Epidermal melanocyte (primary cell): ENCODE data around the gene RAB1B.
"Not testable (repeated sequence)": the region's sequence is repeated elsewhere in the genome, so short reads cannot be mapped to it uniquely, and the experiment has no call there.

ENCODE experiments used
- DNase-seq: peaks from one replicate; pipeline ENCODE4 v3.0.0; 2011; ENCODE audit warnings: low spot score; ENCODE audit not compliant: insufficient read length

The RAB1B gene

DNA sequence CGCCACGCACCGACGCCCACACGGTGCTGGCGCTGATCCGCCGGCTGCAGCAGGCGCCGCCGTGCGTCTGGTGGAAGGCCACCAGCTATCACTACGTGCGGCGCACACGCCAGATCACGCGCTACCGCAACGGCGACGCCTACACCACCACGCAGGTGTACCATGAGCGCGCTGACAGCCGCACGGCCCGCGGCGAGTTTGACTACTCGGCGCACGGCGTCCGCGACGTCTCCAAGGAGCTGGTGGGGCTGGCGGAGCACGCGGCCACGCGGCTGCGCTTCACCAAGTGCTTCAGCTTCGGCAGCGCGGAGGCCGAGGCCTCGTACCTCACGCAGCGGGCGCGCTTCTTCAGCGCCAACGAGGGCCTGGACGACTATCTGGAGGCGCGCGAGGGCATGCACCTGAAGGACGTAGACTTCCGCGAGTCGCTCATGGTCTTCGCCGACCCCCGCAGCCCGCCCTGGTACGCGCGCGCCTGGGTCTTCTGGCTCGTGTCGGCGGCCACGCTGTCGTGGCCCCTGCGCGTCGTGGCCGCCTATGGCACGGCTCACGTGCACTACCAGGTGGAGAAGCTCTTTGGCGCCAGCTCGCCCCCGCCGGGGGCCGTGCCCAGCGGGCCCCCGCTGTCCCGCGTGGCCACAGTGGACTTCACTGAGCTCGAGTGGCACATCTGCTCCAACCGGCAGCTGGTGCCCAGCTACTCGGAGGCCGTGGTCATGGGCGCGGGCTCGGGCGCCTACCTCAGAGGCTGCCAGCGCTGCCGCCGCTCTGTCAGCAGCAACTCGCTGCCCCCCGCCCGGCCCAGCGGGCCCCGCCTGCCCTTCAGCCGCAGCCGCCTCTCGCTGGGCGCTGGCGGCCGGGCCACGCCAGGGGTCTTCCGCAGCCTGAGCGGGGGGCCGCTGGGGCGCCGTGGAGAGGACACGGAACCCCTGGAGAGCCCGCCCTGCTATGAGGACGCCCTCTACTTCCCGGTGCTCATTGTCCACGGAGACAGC, 26.5 kb downstream of the RAB1B start:
- no peak for DNase-seq

DNA sequence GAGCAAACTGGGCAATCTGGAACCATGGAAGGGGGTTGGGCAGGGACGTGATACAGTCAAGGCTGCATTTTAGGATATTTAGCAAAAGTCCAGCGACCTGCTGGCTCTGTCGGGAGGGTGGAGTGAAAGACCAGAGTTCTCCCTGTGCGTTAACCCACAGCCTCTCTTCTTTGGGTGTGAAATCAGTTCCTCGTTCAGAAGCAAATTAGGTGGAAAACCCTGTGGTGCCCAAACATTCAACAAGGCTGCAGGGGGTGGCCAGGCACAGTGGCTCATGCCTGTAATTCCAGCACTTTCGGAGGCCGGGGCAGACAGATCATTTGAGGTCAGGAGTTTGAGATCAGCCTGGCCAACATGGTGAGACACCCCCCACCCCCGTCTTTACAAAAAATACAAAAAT, 29.2 kb downstream of the RAB1B start:
- no peak for DNase-seq

DNA sequence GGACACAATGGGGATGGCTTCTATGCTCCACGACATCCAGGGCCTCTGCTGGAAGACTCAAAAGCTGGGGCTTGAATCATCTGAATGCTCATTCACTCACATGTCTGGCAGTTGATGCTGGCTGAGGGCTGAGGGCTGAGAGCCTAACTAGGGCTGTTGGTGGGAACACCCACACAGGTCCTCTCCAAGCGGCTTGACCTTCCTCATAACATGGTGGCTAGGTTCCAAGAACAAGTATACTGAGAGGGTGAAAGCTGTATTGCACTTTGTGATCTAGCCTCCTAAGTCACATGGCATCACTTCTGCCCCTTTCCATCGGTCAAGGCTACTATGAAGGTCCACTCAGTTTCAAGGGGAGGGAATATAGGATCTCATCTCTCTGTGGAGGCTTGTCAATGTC, 30.7 kb downstream of the RAB1B start:
- DNase-seq, result no peak

DNA sequence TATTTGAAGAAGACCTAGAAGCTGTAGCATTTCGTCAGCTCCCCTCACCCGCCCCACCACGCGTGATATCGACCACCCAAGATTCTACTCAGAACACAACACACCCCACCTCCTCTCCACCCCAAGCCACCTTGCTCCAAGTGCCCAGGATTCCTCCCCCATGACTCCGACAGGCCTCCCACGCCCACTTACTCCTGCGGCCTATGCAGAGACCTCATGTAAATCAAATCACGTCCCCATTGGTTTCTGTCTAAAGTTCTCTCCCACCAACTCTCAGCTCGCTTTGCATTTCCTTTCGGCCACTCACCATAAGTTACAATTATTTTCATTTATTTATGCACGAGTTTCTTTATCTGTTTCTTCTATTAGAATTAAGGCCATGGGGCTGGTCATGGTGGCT, 34.2 kb downstream of the RAB1B start:
- no peak for DNase-seq

DNA sequence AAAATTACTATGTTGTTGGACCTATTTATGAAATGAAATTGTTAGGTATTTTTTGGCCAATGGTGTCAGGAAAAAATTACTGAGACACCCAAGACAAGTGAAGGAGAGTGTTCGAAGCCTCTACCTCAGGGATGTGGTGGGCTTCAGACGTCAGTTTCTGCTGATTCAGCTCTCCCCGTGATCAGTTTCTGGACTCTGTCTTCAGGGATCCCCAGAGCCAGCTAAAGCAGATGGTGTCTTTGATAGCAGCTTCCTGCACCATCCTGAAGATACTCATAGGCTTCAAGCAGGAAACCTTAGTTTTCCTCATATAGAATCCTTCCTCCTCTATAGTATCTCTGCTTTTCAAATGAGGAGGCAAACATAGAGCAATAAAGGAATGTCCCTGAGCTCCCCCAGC, 41.0 kb downstream of the RAB1B start:
- no peak for DNase-seq

DNA sequence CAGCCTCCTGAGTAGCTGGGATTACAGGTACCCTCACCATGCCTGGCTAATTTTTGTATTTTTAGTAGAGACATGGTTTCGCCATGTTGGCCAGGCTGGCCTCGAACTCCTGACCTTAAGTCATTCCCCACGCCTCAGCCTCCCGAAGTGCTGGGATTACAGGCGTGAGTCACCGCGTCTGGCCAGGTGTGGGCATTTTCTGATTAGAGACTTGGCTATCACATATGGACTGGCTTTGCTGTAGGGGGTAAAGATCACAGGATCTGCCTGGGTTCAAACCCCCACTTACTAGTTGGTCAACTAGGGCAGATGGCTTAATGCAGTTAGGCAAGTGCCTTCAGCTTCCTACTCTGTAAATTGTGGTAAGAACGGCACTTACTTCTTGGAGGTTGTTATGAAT, 41.9 kb downstream of the RAB1B start:
- no peak for DNase-seq

DNA sequence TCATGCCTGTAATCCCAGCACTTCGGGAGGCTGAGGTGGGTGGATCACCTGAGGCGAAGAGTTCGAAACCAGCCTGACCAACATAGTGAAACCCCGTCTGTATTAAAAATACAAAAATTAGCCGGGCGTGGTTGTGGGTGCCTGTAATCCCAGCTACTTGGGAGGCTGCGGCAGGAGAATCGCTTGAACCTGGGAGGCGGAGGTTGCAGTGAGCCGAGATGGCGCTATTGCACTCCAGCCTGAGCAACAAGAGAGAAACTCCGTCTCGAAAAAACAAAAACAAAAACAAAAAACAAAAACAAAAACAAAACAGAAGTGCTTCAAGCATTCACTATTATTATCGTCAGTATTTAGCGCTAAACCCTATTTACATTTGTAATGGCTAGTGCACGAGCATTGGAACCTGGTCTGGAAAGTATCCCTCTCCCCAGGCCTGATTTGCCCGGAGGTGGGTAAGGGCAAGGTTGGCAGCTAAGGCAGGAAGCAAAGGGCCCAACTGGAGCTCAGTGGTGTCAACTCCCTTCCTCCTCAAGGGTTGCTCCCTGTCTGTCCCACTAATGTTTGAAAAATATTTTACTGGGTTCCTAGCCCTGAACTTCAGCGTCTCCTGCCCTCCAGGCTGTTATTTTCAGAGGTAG, 42.5 kb downstream of the RAB1B start:
- not testable (repeated sequence) for DNase-seq

DNA sequence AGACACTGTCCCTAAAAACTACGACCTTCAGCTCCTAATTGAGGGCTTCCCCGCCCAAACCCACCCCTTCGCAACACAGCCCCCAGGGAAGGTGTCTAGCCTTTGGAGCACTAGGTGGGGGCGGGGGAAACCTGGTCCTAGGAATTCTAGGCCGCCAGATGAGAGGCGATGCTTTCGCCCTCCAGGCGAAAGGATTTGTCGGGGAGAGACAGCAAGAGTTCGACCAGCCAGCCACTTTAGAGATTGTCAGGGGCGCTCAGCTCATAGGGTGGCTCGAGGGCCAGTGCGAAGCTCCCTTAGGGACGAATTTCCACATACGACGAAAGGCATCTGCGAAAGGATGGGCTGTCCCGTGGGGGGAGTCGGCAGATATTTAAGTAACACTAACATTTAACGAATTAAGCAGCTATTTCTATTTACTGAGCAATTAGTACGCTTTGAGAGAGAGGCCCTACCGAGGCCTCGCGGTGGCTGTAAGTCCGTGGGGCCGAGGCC, 43.1 kb downstream of the RAB1B start:
- no peak for DNase-seq

DNA sequence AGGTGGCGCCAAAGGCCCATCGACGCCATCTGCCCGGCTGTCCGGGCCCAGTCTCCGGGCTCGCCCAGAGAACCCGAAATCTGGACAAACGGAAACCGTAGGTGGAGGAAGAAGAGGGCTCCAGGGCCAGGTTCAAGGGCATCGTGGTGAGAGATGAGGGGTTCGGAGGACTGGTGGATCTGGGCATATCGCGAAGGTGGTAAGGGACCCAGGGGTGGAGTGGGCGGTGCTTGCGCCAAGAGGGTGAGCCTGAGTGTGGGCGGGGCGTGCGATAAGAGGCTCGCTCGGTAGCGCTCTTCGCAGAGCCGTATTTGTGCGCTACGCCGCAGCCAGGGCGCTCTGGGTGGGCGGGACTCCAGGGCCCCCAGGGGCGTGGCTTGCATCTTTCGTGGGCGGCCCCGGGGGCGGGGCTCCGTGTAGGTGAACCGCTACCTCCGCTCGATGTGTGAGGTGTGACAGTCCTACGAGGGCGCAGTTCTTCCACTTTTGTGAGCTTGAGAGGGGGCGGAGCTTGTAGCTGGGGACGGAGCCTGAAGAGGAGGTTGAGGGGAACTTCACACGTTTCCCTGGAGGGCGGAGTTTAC, 43.6 kb downstream of the RAB1B start:
- peak; percentile 66 for DNase-seq

DNA sequence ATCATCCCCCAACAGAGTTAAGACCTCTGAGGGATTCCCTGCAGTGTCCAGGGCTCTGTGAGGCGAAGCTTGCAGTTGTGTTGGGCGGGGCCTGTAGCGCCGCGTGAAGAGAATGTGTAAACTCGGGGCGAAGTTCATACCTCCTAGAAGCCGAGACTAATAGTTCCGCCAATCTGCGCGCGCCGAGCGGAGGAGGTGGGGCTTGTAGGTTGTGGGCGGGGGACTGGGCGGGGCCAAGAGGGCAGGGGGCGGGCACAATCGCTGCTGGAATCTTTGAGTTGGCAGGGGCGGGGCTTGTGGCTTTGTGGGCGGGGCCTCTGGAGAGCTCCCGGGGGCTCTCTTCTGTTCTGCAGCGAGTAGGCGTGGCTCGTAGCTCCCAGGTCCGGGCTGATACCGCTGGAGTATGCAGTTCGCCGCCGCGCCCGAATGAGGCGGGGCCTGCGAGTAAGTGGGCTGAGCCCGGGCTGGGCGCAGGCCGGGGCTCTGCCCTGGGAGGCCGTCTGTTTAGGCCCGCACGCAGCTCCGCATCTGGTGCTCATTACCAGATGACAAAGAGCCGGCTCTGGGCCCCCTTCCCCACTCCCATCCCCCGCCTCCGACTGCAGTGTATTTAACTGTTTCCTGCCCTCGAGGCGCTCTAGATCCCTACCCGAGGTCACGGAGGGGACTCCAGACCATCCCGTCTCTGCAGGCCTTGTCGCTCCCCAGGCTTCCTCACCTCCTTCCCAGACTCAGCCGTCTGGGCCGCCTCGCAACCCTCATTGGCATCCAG, 44.3 kb downstream of the RAB1B start:
- DNase-seq, result peak; percentile 95

DNA sequence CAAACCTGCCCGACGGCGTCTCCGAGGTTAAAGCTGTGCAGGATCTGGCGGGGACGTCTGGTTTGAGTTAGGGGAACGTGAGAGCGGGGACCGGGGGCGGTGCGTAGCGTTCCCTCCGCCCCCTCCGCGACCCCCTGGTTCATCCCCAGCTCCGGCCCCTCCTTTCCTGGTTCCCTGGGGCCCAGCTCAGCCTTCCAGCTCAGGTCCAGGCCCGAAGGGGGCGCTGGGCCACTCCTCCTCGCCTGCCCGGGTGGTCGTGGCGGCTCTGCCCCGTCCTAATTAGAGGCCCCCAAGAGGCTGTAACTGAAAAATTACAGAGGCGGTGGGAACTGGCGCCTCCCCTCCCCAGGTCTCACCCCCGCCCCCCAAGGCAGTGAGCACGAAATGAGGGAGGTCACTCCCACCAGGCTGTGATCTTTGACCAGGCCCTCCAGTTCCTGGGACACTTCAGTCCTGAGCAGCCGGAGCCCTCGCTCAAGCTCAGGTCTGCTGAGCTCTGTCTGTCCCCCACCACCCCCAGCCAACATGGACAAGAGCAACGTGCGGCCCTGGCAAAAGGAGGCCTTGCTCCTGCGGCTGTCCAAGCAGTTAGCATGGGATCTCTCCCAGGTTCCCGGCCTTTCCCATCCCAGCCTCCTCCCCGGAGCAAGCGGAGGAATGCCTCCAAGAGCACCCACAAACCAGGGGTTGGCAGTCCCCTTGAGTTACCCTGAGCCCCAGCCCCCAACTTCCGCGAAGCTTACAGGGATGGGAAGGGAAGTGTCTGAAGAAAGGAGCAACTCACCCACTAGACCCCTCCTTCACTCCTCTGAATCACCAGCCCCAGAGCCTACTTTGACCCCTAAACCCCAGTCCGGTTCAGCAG, 45.1 kb downstream of the RAB1B start:
- no peak for DNase-seq

DNA sequence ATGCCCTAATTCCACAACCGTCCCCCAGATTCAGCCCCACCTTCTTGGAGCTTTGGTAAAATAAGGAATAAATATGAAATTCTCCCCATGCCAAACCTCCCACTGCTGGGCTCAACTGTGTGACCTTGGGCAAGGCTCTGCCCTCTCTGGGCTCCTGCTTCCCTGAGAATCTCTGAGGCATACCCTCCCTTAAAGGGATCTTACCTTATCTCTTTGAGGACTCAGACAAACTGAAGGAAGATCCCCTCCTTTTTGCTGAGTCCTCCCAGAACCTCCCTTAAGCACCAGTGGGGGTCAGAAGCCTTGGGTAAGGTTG, 45.7 kb downstream of the RAB1B start:
- no peak for DNase-seq

DNA sequence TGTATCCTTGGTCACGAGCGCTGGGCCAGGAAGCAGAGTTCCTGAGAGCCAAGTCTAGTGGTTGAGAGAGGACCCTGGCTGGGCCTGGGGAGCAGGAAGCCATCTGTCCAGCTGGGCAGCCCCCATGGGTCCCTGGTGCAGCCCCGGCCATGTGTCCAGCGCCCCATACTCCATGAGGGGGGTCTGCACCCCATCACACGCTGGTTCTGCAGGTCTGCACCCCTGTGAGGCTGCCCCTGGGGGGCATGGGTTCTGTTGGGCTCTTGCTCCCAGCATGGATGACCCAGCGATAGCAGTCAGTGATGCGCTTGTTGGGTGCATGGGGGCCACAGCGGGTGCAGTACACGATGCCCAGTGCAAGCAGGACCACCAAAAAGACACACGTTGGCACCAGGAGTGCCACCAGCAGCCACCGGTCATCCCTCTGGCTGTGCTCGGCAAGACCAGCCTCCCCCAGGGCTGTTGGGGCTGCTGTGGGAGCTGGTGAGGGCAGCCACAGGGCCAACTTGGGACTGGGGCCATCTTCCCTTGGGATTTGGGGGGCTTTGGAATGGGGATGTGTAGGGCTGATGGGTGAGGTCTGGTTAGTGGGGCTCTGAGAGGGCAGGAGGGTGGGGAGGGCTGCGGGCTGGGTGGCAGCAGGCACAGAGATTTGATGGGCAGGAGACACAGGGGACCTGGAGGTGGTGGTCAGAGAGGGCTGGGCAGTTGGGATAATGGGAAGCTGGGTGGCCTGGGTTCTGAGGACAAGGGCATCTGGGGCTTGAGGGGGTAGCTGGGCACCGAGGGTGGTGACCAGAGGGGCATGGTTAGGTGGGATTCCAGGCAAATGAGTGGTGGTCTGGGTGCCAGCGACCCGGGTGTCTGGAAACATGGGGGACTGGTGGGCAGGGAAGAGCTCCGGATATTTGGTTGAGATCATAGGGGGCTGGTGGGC, 46.4 kb downstream of the RAB1B start:
- no peak for DNase-seq

DNA sequence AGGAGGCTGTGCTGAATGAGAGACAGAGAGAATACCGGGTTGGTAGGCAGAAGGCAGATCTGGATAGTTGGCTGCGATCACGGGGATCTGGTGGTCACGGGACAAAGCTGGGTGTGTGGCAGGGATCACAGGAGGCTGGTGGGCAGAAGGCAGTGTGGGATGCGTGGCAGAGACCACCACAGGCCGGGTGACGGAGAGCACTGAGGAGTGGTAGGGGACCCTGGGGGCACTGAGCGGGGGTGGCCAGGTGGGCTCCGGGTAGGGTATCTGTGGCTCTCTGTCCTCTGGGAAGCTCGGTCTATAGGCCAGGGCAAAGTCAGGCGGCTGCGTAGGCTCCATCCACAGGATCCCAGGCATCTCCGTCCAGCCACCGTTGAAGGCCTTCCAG, 47.1 kb downstream of the RAB1B start:
- DNase-seq, result no peak

DNA sequence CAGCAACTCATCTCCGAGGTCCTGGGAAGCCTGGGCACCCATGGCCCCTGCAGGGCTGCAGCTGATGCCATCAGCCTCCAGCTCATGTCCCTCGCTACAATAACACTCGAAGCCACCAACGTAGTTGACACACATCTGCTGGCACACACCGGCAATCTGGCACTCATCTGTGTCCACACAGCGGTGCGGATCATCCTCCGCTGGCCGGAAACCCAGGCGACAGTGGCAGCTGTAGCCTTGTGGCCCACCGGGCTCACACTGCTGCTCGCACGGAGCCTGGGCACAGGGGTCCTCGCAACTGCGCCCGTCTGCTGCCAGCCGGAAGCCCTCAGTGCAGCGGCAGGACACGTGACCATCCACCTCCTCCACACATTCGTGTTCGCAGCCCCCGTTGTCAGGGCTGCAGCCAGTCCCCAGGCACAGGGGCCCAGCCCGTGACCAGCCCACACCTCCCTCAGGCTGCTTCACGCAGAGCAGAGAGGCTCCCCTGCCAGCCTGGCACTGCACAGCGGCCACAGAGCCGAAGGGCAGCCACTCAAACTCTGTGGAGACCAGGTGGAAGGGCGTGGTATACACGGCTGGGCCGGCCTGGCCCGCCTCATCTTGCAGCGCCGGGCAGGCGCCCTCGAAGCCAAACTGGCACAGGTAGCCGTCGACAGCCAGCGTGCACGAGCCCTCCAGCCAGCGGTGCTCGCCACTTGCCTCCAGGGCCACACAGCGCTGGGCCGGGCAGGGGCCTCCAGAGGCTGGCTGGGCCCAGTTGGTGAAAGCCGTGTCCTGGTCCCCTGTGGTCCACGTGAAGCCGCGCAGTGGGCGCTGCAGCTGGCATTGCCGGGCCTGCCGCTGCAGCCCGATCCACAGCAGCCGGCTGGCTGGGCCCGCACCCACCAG, 47.7 kb downstream of the RAB1B start:
- no peak for DNase-seq

DNA sequence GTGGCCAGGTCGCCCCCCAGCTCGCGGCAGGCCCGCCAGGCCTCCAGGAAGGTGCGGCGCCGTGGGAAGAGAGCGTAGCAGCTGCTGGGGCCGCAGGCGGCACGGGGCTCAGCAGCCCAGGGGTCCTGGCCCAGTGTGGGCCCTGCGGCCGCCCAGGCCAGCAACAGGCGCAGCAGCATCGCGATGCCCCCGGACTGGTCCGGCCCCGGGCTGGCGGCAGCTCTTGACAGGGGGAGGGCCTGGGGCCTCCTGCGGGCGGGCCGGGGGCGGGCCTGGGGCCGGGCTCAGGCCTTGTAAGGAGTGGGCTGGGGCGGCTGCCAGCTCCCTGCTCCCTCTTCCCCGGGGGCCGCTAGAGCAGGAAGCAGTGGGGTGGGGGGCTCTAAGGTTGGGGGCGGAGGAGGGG, 48.4 kb downstream of the RAB1B start, which contains the start of gene CD248:
CD248 (minus strand) TSS at position 196 of the 403 bp plus-strand sequence; CDS start at position 179, 17 bp downstream.
- DNase-seq, result no peak

DNA sequence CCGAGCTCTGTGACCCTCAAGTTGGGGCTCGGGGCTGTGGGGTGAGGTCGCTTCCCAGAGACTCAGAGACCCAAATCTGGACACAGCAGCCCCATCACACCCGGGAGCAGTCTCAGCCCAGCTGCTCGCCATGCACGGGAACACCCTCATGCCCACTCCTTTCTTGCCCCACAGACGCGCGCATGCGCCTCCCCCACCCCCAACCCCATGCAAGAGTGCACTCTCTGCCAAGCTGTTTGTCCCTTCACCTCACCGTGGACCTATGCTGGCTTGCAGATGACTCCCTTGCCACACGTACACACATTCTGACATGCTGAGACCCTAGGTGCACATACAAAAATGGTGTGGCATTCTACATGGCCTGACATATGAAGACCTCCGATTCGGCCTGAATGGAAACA, 48.9 kb downstream of the RAB1B start:
- DNase-seq, result no peak
